ENCODE results near the gene GLIS1. TPM values are rescaled to one million over a fixed set of nuclear protein-coding genes. Genes with fewer than 3 reads are reported as not detected.
A peak's percentile ranks its signal among the peaks of the same experiment; 100 is the strongest.

Gene GLIS1
- total RNA-seq, 1 donor from 2014 or later: 1.2 TPM

GRCh38 chr1:53481456-53481855 lies 257.5 kb downstream of the GLIS1 start:
- H3K4me1 ChIP-seq: no peaks in the 10 kb centered on the region
- H3K27ac ChIP-seq: no peak overlapping the region
- no peak for TF ChIP-seq POLR2AphosphoS5 (IDR thresholded peaks at IDR 0.05; ENCODE audit: insufficient read depth in 1 of 2, low read depth in 1 of 2)
- TF ChIP-seq CTCF (IDR thresholded peaks at IDR 0.05): no peak
- no peak for TF ChIP-seq POLR2A (IDR thresholded peaks at IDR 0.05)
- H3K36me3 ChIP-seq: no peaks in the 10 kb centered on the region
- intact Hi-C loops (cut with DNase I): loop anchor here (5.0 kb wide), 1 partner anchor 276 kb away; no protein-coding TSS in a partner anchor
- H3K27me3 ChIP-seq: no peaks in the 10 kb centered on the region
- no peak for DNase-seq (ENCODE audit: extremely low spot score in 2 of 2)
- H3K9me3 ChIP-seq: no peaks in the 10 kb centered on the region
- H3K4me3 ChIP-seq: no peak overlapping the region

- Histone ChIP-seq H3K9me3 (no peaks in the 10 kb centered on the region), H3K27ac (no peak overlapping the region), H3K27me3 (no peaks in the 10 kb centered on the region), H3K4me1 (no peaks in the 10 kb centered on the region), H3K36me3 (no peaks in the 10 kb centered on the region), H3K4me3 (no peak overlapping the region)
- TF ChIP-seq POLR2A (IDR thresholded peaks at IDR 0.05) (no peak), POLR2AphosphoS5 (IDR thresholded peaks at IDR 0.05; ENCODE audit: insufficient read depth in 1 of 2, low read depth in 1 of 2) (no peak), CTCF (IDR thresholded peaks at IDR 0.05) (no peak)
- intact Hi-C loops (cut with DNase I): loop anchor here (5.0 kb wide), 1 partner anchor 277 kb away; no protein-coding TSS in a partner anchor
- DNase-seq (ENCODE audit: extremely low spot score in 2 of 2): no peak
Measured at GRCh38 chr1:53480678-53481077, 258.3 kb downstream of the GLIS1 start.

GRCh38 chr1:53478502-53478818 lies 260.5 kb downstream of the GLIS1 start:
- Histone ChIP-seq H3K4me3 (no peak overlapping the region), H3K27ac (no peak overlapping the region), H3K9me3 (no peaks in the 10 kb centered on the region), H3K27me3 (no peaks in the 10 kb centered on the region), H3K4me1 (no peaks in the 10 kb centered on the region), H3K36me3 (no peaks in the 10 kb centered on the region)
- no peak for DNase-seq (ENCODE audit: extremely low spot score in 2 of 2)
- intact Hi-C loops (cut with DNase I): no loop called here
- no peak for TF ChIP-seq POLR2AphosphoS5 (IDR thresholded peaks at IDR 0.05; ENCODE audit: insufficient read depth in 1 of 2, low read depth in 1 of 2)
- TF ChIP-seq POLR2A (IDR thresholded peaks at IDR 0.05): no peak
- TF ChIP-seq CTCF (IDR thresholded peaks at IDR 0.05): no peak

- intact Hi-C loops (cut with DNase I): no loop called here
- Histone ChIP-seq H3K9me3 (no peaks in the 10 kb centered on the region), H3K27me3 (no peaks in the 10 kb centered on the region), H3K36me3 (no peaks in the 10 kb centered on the region), H3K27ac (no peak overlapping the region), H3K4me3 (no peak overlapping the region), H3K4me1 (no peaks in the 10 kb centered on the region)
- TF ChIP-seq POLR2A (IDR thresholded peaks at IDR 0.05) (no peak), CTCF (IDR thresholded peaks at IDR 0.05) (no peak), POLR2AphosphoS5 (IDR thresholded peaks at IDR 0.05; ENCODE audit: insufficient read depth in 1 of 2, low read depth in 1 of 2) (no peak)
- no peak for DNase-seq (ENCODE audit: extremely low spot score in 2 of 2)
Measured at GRCh38 chr1:53477651-53478501, 261.1 kb downstream of the GLIS1 start.

GRCh38 chr1:53476579-53476978 lies 262.4 kb downstream of the GLIS1 start:
- intact Hi-C loops (cut with DNase I): no loop called here
- H3K36me3 ChIP-seq: no peaks in the 10 kb centered on the region
- TF ChIP-seq POLR2AphosphoS5 (IDR thresholded peaks at IDR 0.05; ENCODE audit: insufficient read depth in 1 of 2, low read depth in 1 of 2): no peak
- no peak for TF ChIP-seq CTCF (IDR thresholded peaks at IDR 0.05)
- TF ChIP-seq POLR2A (IDR thresholded peaks at IDR 0.05): no peak
- no peaks in the 10 kb centered on the region for H3K9me3 ChIP-seq
- no peaks in the 10 kb centered on the region for H3K27me3 ChIP-seq
- no peak overlapping the region for H3K27ac ChIP-seq
- peak in 1 of 2 donors; percentile 80 for DNase-seq (ENCODE audit: extremely low spot score in 2 of 2)
- H3K4me3 ChIP-seq: no peak overlapping the region
- H3K4me1 ChIP-seq: no peaks in the 10 kb centered on the region

All from vagina (tissue), 2 donors.